Mucosa of stomach (tissue), 1 donor: ENCODE measurements around the gene ADAM10.

Experiments
- H3K27me3 ChIP-seq: one replicate; pipeline ENCODE4 v1.7.0; 2013; ENCODE audit warnings: mild to moderate bottlenecking, low read length; ENCODE audit not compliant: control insufficient read depth, insufficient read depth
- H3K36me3 ChIP-seq: one replicate; pipeline ENCODE4 v1.7.0; 2013; ENCODE audit warnings: low read length; ENCODE audit not compliant: control insufficient read depth, insufficient read depth
- H3K4me1 ChIP-seq: one replicate; pipeline ENCODE4 v1.7.0; 2013; ENCODE audit warnings: mild to moderate bottlenecking, low read length; ENCODE audit not compliant: control insufficient read depth, insufficient read depth
- H3K4me3 ChIP-seq: one replicate; pipeline ENCODE4 v1.7.0; 2013; ENCODE audit warnings: low read length
- H3K9ac ChIP-seq: one replicate; pipeline ENCODE4 v1.7.0; 2013; ENCODE audit warnings: mild to moderate bottlenecking, low read length, moderate library complexity
- H3K9me3 ChIP-seq: one replicate; pipeline ENCODE4 v1.7.0; 2013; ENCODE audit warnings: mild to moderate bottlenecking, low read length, moderate library complexity; ENCODE audit not compliant: control insufficient read depth
- donor health status: Pancreatic carcinoma.

The ADAM10 gene

DNA sequence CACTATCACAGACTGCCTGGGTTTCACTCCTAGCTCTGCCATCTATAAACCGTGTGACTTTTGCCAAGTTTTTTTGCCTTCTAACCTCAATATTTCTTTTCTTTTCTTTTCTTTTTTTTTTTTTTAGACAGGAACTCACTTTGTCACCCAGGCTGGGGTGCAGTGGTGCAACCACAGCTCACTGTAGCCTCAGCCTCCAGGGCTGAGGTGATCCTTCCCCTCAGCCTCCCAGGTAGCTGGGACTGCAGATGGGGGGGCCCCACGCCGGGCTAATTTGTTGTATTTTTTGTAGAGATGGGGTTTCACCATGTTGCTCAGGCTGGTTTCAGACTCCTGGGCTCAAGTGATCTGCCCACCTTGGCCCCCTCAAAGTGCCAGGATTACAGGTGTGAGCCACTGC lies 3.2 kb upstream of the ADAM10 start:
- H3K27me3 ChIP-seq = no peaks in the 10 kb centered on the region
- H3K36me3 ChIP-seq = no peaks in the 10 kb centered on the region
- H3K9ac ChIP-seq = no peak overlapping the region
- H3K4me3 ChIP-seq = no peak overlapping the region
- H3K9me3 ChIP-seq = no peaks in the 10 kb centered on the region
- no peaks in the 10 kb centered on the region for H3K4me1 ChIP-seq

GRCh38 chr15:58748852-58749531 lies 515 bp downstream of the ADAM10 start:
- H3K36me3 ChIP-seq = no peaks in the 10 kb centered on the region
- H3K27me3 ChIP-seq = no peaks in the 10 kb centered on the region
- H3K4me3 ChIP-seq = peak overlapping the region; percentile 68
- H3K9me3 ChIP-seq = no peaks in the 10 kb centered on the region
- H3K4me1 ChIP-seq = no peaks in the 10 kb centered on the region
- peak overlapping the region; percentile 75 for H3K9ac ChIP-seq

DNA sequence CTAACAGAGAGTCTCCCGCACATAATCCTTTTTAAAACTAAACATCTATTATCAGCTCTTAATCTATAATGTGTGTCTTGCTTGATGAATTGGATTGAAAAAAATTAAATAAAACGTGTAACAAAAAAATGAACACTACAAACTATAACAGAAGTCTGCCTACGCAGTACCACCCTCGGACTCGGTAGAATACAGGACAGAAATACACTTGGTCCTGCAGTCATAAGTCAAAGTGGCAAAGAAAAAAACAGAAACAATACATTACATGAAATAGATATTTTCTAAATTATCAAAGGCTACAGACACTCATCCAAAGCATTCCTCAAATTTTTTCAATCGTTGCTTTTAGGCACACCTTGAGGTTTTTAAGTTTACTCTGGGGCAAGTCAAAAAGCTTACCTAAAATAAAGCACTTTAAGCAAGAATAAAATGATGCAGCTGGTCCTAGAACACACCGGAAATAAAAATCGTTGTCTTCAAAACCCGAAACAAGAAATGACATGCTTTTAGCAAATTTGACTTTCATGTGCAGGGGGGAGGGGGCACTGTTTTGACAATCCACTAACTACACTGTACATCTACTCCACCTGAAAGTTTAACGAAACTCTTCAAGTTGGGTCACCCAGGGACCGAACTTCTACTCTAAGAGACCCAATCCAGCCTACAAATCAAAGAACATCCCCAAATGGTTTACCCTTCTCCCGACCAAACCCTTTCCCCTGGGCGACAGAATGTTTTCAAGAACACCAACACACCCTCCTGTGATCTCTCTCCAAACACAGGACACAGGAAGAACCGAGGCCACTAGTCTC lies 1.3 kb downstream of the ADAM10 start:
- Histone ChIP-seq H3K4me1 (no peaks in the 10 kb centered on the region), H3K9ac (peak overlapping the region; percentile 75), H3K4me3 (peak overlapping the region; percentile 68), H3K9me3 (no peaks in the 10 kb centered on the region), H3K36me3 (no peaks in the 10 kb centered on the region), H3K27me3 (no peaks in the 10 kb centered on the region)

DNA sequence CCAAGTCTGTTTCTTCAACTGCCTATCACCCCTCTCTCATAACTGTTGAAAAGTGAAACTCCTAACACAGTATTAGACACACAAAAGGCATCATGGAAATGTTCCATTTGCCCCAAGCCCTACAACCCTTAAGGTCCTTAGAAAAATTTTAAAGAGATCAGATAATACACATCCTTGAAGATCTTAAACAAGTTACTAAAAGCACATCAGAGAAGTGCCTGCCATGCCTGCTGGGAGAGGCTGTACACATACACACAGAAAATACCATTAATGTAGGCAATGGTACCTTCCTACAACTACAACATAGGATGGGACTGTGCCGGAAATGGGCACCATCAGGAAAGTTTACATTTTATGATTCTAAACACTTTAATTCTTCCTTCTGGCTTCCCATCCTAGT lies 3.3 kb downstream of the ADAM10 start:
- no peak overlapping the region for H3K4me3 ChIP-seq
- no peaks in the 10 kb centered on the region for H3K36me3 ChIP-seq
- peaks cover 6% of the 10 kb centered on the region for H3K4me1 ChIP-seq
- no peaks in the 10 kb centered on the region for H3K27me3 ChIP-seq
- H3K9ac ChIP-seq = no peak overlapping the region
- H3K9me3 ChIP-seq = no peaks in the 10 kb centered on the region

GRCh38 chr15:58742819-58743502 lies 6.5 kb downstream of the ADAM10 start:
- Histone ChIP-seq H3K36me3 (no peaks in the 10 kb centered on the region), H3K27me3 (no peaks in the 10 kb centered on the region), H3K4me1 (peaks cover 9% of the 10 kb centered on the region), H3K9ac (no peak overlapping the region), H3K9me3 (no peaks in the 10 kb centered on the region), H3K4me3 (no peak overlapping the region)

- H3K4me1 ChIP-seq = peaks cover 9% of the 10 kb centered on the region
These were observed 7.3 kb downstream of the ADAM10 start for GRCh38 chr15:58742022-58742813.

DNA sequence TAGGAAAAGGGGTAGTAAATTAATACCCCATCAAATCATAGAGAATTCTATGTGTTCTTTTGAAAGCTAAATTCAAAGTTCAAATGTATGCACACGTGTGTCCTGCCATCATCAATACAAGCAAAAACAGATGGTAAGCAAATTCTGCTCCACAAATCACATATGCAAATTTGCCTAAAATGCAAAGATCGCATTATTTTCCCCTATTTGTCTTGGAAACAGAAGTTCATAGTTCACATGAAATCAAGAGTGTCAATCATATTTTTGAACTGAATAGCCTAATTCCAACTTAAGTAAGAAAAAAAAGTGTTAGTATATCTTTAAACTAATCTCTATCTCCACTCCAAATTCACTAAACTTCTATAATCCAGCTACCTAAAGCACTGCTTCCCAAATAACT lies 8.5 kb downstream of the ADAM10 start:
- peaks cover 9% of the 10 kb centered on the region for H3K4me1 ChIP-seq

More at GRCh38 chr15:58742022-58742813, 7.3 kb downstream of the ADAM10 start:
- H3K9ac ChIP-seq = no peak overlapping the region
- H3K4me3 ChIP-seq = no peak overlapping the region
- H3K36me3 ChIP-seq = no peaks in the 10 kb centered on the region
- H3K9me3 ChIP-seq = no peaks in the 10 kb centered on the region
- no peaks in the 10 kb centered on the region for H3K27me3 ChIP-seq

DNA sequence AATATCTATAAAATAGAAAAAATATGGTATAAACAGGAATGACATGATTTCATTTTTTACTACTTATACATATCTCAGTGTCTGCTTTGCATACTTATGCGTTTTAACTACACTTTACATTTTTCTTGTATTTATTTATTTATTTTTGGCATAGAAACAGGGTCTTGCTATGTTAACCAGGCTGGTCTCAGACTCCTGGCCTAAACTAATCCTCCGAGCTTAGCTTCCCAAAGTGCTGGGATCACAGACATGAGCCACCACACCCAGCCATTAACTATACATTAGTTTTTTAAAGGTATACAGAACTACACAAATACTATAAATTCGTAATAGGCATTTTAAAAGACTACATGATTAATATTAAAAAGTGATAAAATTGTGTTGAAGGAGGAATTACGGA lies 9.1 kb downstream of the ADAM10 start:
- Histone ChIP-seq H3K4me1 (peaks cover 9% of the 10 kb centered on the region), H3K36me3 (no peaks in the 10 kb centered on the region), H3K27me3 (no peaks in the 10 kb centered on the region), H3K9me3 (no peaks in the 10 kb centered on the region), H3K9ac (no peak overlapping the region), H3K4me3 (no peak overlapping the region)

More for the DNA sequence above, 8.5 kb downstream of the ADAM10 start:
- H3K4me3 ChIP-seq = no peak overlapping the region
- H3K9me3 ChIP-seq = no peaks in the 10 kb centered on the region
- H3K9ac ChIP-seq = no peak overlapping the region
- H3K27me3 ChIP-seq = no peaks in the 10 kb centered on the region
- H3K36me3 ChIP-seq = no peaks in the 10 kb centered on the region

DNA sequence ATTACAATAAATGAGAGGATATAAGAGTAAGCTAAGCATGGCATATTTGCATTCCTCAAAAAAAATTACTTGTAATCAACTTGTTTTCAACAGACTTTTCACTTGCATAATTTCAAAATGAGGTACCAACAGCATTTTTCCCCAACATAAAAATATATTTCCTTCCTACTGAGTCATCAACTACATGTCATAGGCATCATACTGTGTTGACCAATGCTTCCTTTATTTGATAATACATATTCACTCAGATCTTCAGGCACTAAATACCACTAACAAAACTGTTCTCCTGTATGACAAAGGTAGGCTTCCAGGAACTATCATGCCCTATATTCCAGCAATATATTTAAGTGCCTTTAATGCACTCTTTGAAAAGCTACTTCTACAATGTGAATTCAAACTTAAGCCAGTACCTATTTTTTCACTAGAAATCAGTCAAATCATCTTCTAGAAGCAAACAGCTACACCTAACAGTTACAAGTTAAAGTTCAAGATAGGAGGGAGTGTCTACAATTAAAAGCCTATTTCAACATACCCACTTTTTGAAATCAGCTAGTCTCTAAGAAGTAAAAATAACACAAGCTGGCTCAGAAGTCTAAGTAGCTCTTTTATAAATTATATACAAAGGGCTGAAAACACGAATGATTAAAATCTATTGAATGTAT lies 11.3 kb downstream of the ADAM10 start:
- no peaks in the 10 kb centered on the region for H3K36me3 ChIP-seq
- no peaks in the 10 kb centered on the region for H3K27me3 ChIP-seq
- H3K4me3 ChIP-seq = no peak overlapping the region
- H3K4me1 ChIP-seq = peaks cover 9% of the 10 kb centered on the region
- no peaks in the 10 kb centered on the region for H3K9me3 ChIP-seq
- H3K9ac ChIP-seq = no peak overlapping the region

- peaks cover 9% of the 10 kb centered on the region for H3K4me1 ChIP-seq
- H3K27me3 ChIP-seq = no peaks in the 10 kb centered on the region
- no peaks in the 10 kb centered on the region for H3K36me3 ChIP-seq
- H3K4me3 ChIP-seq = no peak overlapping the region
- H3K9ac ChIP-seq = no peak overlapping the region
- no peaks in the 10 kb centered on the region for H3K9me3 ChIP-seq
These were observed 12.2 kb downstream of the ADAM10 start for GRCh38 chr15:58737298-58737697.

DNA sequence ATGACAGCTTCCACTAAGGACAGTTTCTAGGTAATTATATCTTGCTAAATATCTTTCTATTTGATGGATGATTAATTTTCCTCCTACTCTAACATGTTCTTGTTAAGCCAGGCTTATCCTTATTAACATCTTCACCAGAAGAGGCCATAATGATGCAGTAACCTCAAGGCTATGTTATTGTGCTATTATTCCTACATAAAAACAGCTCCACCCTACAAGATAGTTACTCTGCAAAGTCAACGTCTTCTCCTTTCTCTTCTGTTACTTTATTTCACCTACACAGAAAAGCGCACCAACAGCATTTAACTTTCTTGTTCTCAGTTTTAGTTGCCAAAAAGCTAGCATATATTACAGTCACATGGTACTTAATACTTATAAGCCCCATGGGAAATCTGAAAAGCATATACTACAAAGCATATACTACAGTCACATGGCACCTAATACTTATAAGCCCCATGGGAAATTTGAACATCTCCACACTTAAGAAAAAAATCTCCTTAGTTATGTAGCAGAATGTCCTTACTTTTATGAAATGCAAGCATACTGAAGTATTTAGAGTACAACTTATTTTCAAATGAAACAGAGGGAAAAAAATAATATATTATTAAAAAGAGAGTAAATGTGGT lies 13.4 kb downstream of the ADAM10 start:
- H3K4me1 ChIP-seq = peaks cover 13% of the 10 kb centered on the region

More for the DNA sequence above, 13.4 kb downstream of the ADAM10 start:
- Histone ChIP-seq H3K9me3 (no peaks in the 10 kb centered on the region), H3K27me3 (no peaks in the 10 kb centered on the region), H3K36me3 (no peaks in the 10 kb centered on the region), H3K9ac (no peak overlapping the region), H3K4me3 (no peak overlapping the region)
